Tibial artery (tissue), 4 donors: Measurements from ENCODE around the gene KISS1R.

Source experiments
- DNase-seq, 2 donors: peaks; one replicate each; pipeline ENCODE4 v3.0.0-alpha.2; 2019
- H3K27ac ChIP-seq, 2 donors: fragments of 200-600 bp; sonication (generic) in 1 of 2; 1 replicate in 1 of 2; 2 replicates in 1 of 2; pipeline ENCODE4 v1.5.1; 2018 to 2019; ENCODE audit warnings: mild to moderate bottlenecking in 1 of 2
- H3K27me3 ChIP-seq, 2 donors: fragments of 200-600 bp; sonication (generic) in 1 of 2; one replicate each; pipeline versions ENCODE4 v1.5.1 to v1.6.0; 2016 to 2019
- H3K36me3 ChIP-seq, 3 donors: fragments of 200-600 bp; sonication (generic) in 2 of 3; one replicate each; pipeline ENCODE4 v1.5.1; 2016 to 2019; ENCODE audit warnings: mild to moderate bottlenecking in 2 of 3
- H3K4me1 ChIP-seq, 4 donors: fragments of 200-600 bp; sonication (generic) in 2 of 4; 1 replicate in 3 of 4; 2 replicates in 1 of 4; pipeline ENCODE4 v1.5.1; 2016 to 2019
- H3K4me3 ChIP-seq, 2 donors: fragments of 200-600 bp; sonication (generic) in 1 of 2; 1 replicate in 1 of 2; 2 replicates in 1 of 2; pipeline ENCODE4 v1.5.1; 2018 to 2019; ENCODE audit warnings: mild to moderate bottlenecking in 2 of 2
- H3K9me3 ChIP-seq, 3 donors: fragments of 200-600 bp; sonication (generic) in 1 of 3; one replicate each; pipeline ENCODE4 v1.5.1; 2016 to 2019
- CTCF ChIP-seq, 2 experiments: fragments of 200-600 bp in 1 of 2; fragments of 450-650 bp in 1 of 2; IDR thresholded peaks; one replicate each; pipeline ENCODE4 v1.5.1; 2017 to 2019; ENCODE audit warnings: antibody characterized with exemption in 2 of 2, mild to moderate bottlenecking in 1 of 2, moderate library complexity in 1 of 2
- intact Hi-C: fragments of 100-400 bp; cut with DNase I; formaldehyde crosslinking; loops from one replicate; pipeline ENCODE4 v1.15.0; 2023; ENCODE audit warnings: low total_unique reads

The KISS1R gene

GRCh38 chr19:900302-901111 lies 16.6 kb upstream of the KISS1R start:
- Histone ChIP-seq H3K4me3 (no peak overlapping the region), H3K4me1 (peaks cover 0 to 7% (median 0%) of the 10 kb centered on the region in 4 donors), H3K36me3 (peaks cover 0 to 49% (median 35%) of the 10 kb centered on the region in 3 donors), H3K27me3 (no peaks in the 10 kb centered on the region), H3K9me3 (no peaks in the 10 kb centered on the region), H3K27ac (no peak overlapping the region)
- TF ChIP-seq CTCF (IDR thresholded peaks at IDR 0.05): no peak
- no peak for DNase-seq
- intact Hi-C loops: no loop called here

- H3K27me3 ChIP-seq: no peaks in the 10 kb centered on the region
- DNase-seq: no peak
- no peak for TF ChIP-seq CTCF (IDR thresholded peaks at IDR 0.05)
- H3K27ac ChIP-seq: no peak overlapping the region
- H3K4me3 ChIP-seq: no peak overlapping the region
- intact Hi-C loops: no loop called here
- no peaks in the 10 kb centered on the region for H3K9me3 ChIP-seq
- H3K4me1 ChIP-seq: peaks cover 0 to 7% (median 0%) of the 10 kb centered on the region in 4 donors
- peaks cover 0 to 48% (median 35%) of the 10 kb centered on the region in 3 donors for H3K36me3 ChIP-seq
These were observed 15.7 kb upstream of the KISS1R start for GRCh38 chr19:901216-902092.

DNA sequence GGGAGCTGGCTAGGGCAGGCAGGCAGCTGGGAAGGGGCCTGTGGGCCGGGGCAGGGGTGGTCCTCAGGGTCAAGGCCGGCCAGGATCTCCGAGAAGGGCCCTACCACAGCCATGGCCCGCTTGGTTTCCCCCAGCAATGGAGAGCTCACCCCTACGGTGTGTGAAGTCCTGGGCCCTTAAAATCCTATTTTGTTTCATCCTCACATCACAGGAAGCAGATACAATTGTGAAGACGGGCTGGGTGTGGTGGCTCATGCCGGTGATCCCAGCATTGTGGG lies 15.1 kb upstream of the KISS1R start:
- Histone ChIP-seq H3K4me3 (no peak overlapping the region), H3K4me1 (peaks cover 0 to 7% (median 0%) of the 10 kb centered on the region in 4 donors), H3K9me3 (no peaks in the 10 kb centered on the region), H3K27ac (no peak overlapping the region), H3K27me3 (no peaks in the 10 kb centered on the region), H3K36me3 (peaks cover 0 to 42% (median 33%) of the 10 kb centered on the region in 3 donors)
- TF ChIP-seq CTCF (IDR thresholded peaks at IDR 0.05): no peak
- DNase-seq: no peak
- intact Hi-C loops: no loop called here

GRCh38 chr19:902446-903226 lies 14.5 kb upstream of the KISS1R start:
- Histone ChIP-seq H3K4me3 (no peak overlapping the region), H3K4me1 (peaks cover 0 to 7% (median 0%) of the 10 kb centered on the region in 4 donors), H3K36me3 (peaks cover 0 to 36% (median 27%) of the 10 kb centered on the region in 3 donors), H3K27ac (no peak overlapping the region), H3K27me3 (no peaks in the 10 kb centered on the region), H3K9me3 (no peaks in the 10 kb centered on the region)
- intact Hi-C loops: no loop called here
- DNase-seq: no peak
- TF ChIP-seq CTCF (IDR thresholded peaks at IDR 0.05): no peak

DNA sequence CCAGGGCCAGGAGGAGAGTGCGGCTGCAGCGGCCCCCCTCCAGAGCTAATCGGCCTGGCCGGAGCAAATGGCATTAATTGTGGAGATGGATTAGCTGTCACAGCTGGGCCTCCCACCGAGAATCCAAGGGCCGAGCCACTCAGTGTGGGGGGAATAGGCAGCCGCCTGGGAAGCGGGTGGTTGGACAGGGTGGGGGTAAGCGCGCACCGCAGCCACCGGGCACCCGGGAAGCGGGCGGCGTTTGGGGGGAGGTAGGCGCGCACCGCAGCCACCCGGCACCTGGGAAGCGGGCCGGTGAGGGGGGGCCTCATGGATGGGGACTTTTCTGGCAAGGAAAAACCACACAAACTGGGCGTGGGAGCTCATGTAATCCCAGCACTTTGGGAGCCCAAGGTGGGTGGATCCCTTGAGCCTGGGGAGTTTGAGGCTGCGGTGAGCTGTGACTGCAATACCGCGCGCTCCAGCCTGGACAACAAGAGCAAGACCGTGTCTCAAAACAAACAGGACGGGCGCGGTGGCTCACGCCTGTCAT lies 13.8 kb upstream of the KISS1R start:
- Histone ChIP-seq H3K36me3 (peaks cover 0 to 33% (median 27%) of the 10 kb centered on the region in 3 donors), H3K27me3 (no peaks in the 10 kb centered on the region), H3K4me1 (peaks cover 0 to 7% (median 0%) of the 10 kb centered on the region in 4 donors), H3K4me3 (no peak overlapping the region), H3K27ac (no peak overlapping the region), H3K9me3 (no peaks in the 10 kb centered on the region)
- DNase-seq: no peak
- intact Hi-C loops: no loop called here
- no peak for TF ChIP-seq CTCF (IDR thresholded peaks at IDR 0.05)
